H1 (cell line): ENCODE measurements around the gene KRT81. TPM values are rescaled to one million over a fixed set of nuclear protein-coding genes. Genes with fewer than 3 reads are reported as not detected.
"Not testable (repeated sequence)": the region's sequence is repeated elsewhere in the genome, so short reads cannot be mapped to it uniquely, and the experiment has no call there.

Experiments used
- CTCF ChIA-PET: fragments of 300-600 bp; sonication (Branson Sonifier 250); formaldehyde crosslinking; loops from one replicate; lab custom pipeline; 2021; ENCODE audit not compliant: partially characterized antibody; lab: Charles Lee
- POLR2A ChIA-PET: fragments of 300-600 bp; sonication (Branson Sonifier 250); formaldehyde crosslinking; loops from one replicate; lab custom pipeline; 2021; ENCODE audit warnings: inconsistent platforms; ENCODE audit not compliant: partially characterized antibody; lab: Charles Lee
- DNase-seq, 2 experiments: peaks; one replicate each; pipeline versions ENCODE4 v3.0.0 to v3.0.0-alpha.2; 2010 to 2022; ENCODE audit warnings: low spot score in 2 of 2, low read depth in 1 of 2, mixed read lengths in 1 of 2
- FAIRE-seq: peaks from 2 replicates; lab custom pipeline; 2011; peaks lifted over from hg19 to GRCh38; lab: Jason Lieb, UNC
- H2AFZ ChIP-seq: 2 replicates; pipeline ENCODE4 v1.8.1; 2012; ENCODE audit warnings: low read length, inconsistent platforms
- H2AK5ac ChIP-seq: 2 replicates; pipeline ENCODE4 v1.6.1; 2013; ENCODE audit warnings: low read depth, low read length
- H2BK120ac ChIP-seq: replicated peaks from 2 replicates; pipeline ENCODE3; 2013; ENCODE audit warnings: low read depth, low read length, inconsistent platforms
- H2BK12ac ChIP-seq: 2 replicates; pipeline ENCODE4 v1.6.1; 2013; ENCODE audit warnings: low read depth, low read length
- H2BK15ac ChIP-seq: 2 replicates; pipeline ENCODE4 v1.6.1; 2013; ENCODE audit warnings: low read length
- H2BK20ac ChIP-seq: 2 replicates; pipeline ENCODE4 v1.6.1; 2013; ENCODE audit warnings: low read length
- H2BK5ac ChIP-seq: 2 replicates; pipeline ENCODE4 v1.6.1; 2013; ENCODE audit warnings: low read depth, low read length
- H3K14ac ChIP-seq: 2 replicates; pipeline ENCODE4 v1.6.1; 2013; ENCODE audit warnings: inconsistent platforms; ENCODE audit not compliant: insufficient read length
- H3K18ac ChIP-seq: 2 replicates; pipeline ENCODE4 v1.6.1; 2013; ENCODE audit warnings: low read length; ENCODE audit errors: extremely low read depth
- H3K23ac ChIP-seq: 2 replicates; pipeline ENCODE4 v1.6.1; 2013; ENCODE audit warnings: inconsistent platforms; ENCODE audit not compliant: insufficient read length
- H3K23me2 ChIP-seq: 2 replicates; pipeline ENCODE4 v1.6.1; 2013; ENCODE audit warnings: low read depth, low read length
- H3K27ac ChIP-seq: 2 replicates; pipeline ENCODE4 v1.6.1; 2011; ENCODE audit warnings: low read depth, low read length, inconsistent platforms
- H3K27me3 ChIP-seq, 4 experiments: replicated peaks in 1 of 4; 1 replicate in 1 of 4; 2 replicates in 3 of 4; pipeline versions ENCODE4 v1.6.1 to v1.8.1; 2011 to 2013; ENCODE audit warnings: low read length in 3 of 4, mild to moderate bottlenecking in 3 of 4, inconsistent platforms in 2 of 4, mixed read lengths in 2 of 4, moderate library complexity in 1 of 4; ENCODE audit not compliant: control insufficient read depth in 3 of 4, insufficient read depth in 3 of 4; ENCODE audit errors: extremely low read depth in 1 of 4
- H3K36me3 ChIP-seq, 4 experiments: 2 replicates each; pipeline versions ENCODE4 v1.6.1 to v1.8.1; 2011 to 2013; ENCODE audit warnings: mild to moderate bottlenecking in 4 of 4, low read length in 3 of 4, moderate library complexity in 2 of 4, control low read depth in 1 of 4, inconsistent platforms in 1 of 4; ENCODE audit not compliant: insufficient read depth in 4 of 4, control insufficient read depth in 2 of 4
- H3K4ac ChIP-seq: replicated peaks from 2 replicates; pipeline ENCODE3; 2013; ENCODE audit warnings: low read length, low read depth, mixed read lengths, inconsistent platforms; ENCODE audit not compliant: insufficient read length
- H3K4me1 ChIP-seq, 4 experiments: replicated peaks in 1 of 4; 1 replicate in 1 of 4; 2 replicates in 3 of 4; pipeline versions ENCODE4 v1.6.1 to v1.8.1; 2011 to 2013; ENCODE audit warnings: low read length in 3 of 4, inconsistent platforms in 2 of 4, mixed read lengths in 1 of 4; ENCODE audit not compliant: insufficient read depth in 4 of 4, control insufficient read depth in 3 of 4
- H3K4me2 ChIP-seq, 2 experiments: 2 replicates each; pipeline versions ENCODE4 v1.6.1 to v1.8.1; 2011 to 2013; ENCODE audit warnings: low read depth in 2 of 2, low read length in 2 of 2, control low read depth in 1 of 2, inconsistent platforms in 1 of 2, mild to moderate bottlenecking in 1 of 2; ENCODE audit not compliant: insufficient read depth in 1 of 2
- H3K4me3 ChIP-seq, 4 experiments: fragments of 200-600, 300-600 bp in 1 of 4; sonication (generic), shearing (Covaris generic), sonication (Bioruptor Twin) in 1 of 4; 2 replicates each; pipeline versions ENCODE4 v1.5.1 to v1.8.1; 2011 to 2016; ENCODE audit warnings: low read length in 4 of 4, low read depth in 3 of 4, control low read depth in 2 of 4, inconsistent platforms in 2 of 4, mild to moderate bottlenecking in 2 of 4, mixed read lengths in 1 of 4, moderate library complexity in 1 of 4; ENCODE audit not compliant: insufficient read depth in 2 of 4; ENCODE audit errors: extremely low read depth in 1 of 4
- H3K56ac ChIP-seq: replicated peaks from 2 replicates; pipeline ENCODE3; 2013; ENCODE audit warnings: low read depth, mild to moderate bottlenecking, mixed read lengths, low read length, inconsistent platforms; ENCODE audit not compliant: insufficient read length
- H3K79me1 ChIP-seq: 2 replicates; pipeline ENCODE4 v1.6.1; 2013; ENCODE audit warnings: low read depth, low read length, control low read depth
- H3K79me2 ChIP-seq, 2 experiments: 2 replicates each; pipeline versions ENCODE4 v1.6.1 to v1.8.1; 2012 to 2013; ENCODE audit warnings: low read length in 2 of 2, mild to moderate bottlenecking in 2 of 2, inconsistent platforms in 1 of 2; ENCODE audit not compliant: insufficient read depth in 2 of 2, control insufficient read depth in 1 of 2
- H3K9ac ChIP-seq, 4 experiments: replicated peaks in 1 of 4; 1 replicate in 1 of 4; 2 replicates in 3 of 4; pipeline versions ENCODE4 v1.6.1 to v1.8.1; 2011 to 2013; ENCODE audit warnings: low read depth in 3 of 4, low read length in 3 of 4, control low read depth in 2 of 4, mild to moderate bottlenecking in 2 of 4, moderate library complexity in 2 of 4, inconsistent platforms in 1 of 4; ENCODE audit errors: extremely low read depth in 1 of 4
- H3K9me3 ChIP-seq, 2 experiments: 2 replicates each; pipeline versions ENCODE4 v1.6.1 to v1.8.1; 2012 to 2013; ENCODE audit warnings: mild to moderate bottlenecking in 2 of 2, moderate library complexity in 2 of 2, control low read depth in 1 of 2, inconsistent platforms in 1 of 2, low read depth in 1 of 2, low read length in 1 of 2, mixed read lengths in 1 of 2; ENCODE audit not compliant: insufficient read depth in 2 of 2
- H4K20me1 ChIP-seq, 2 experiments: replicated peaks in 1 of 2; 2 replicates each; pipeline versions ENCODE3 to v1.8.1; 2011 to 2013; ENCODE audit warnings: inconsistent platforms in 2 of 2, low read length in 2 of 2, mild to moderate bottlenecking in 1 of 2; ENCODE audit not compliant: insufficient read depth in 2 of 2, control insufficient read depth in 1 of 2
- H4K5ac ChIP-seq: 2 replicates; pipeline ENCODE4 v1.6.1; 2013; ENCODE audit warnings: low read length, low read depth, mixed read lengths, inconsistent platforms; ENCODE audit not compliant: insufficient read length
- H4K8ac ChIP-seq: 2 replicates; pipeline ENCODE4 v1.8.0; 2013; ENCODE audit warnings: mild to moderate bottlenecking, moderate library complexity, low read length, inconsistent platforms; ENCODE audit not compliant: insufficient read depth; ENCODE audit errors: extremely low read depth
- H4K91ac ChIP-seq: replicated peaks from 2 replicates; pipeline ENCODE3; 2013; ENCODE audit warnings: low read length, mixed read lengths, inconsistent platforms; ENCODE audit not compliant: insufficient read length
- WGBS, 2 experiments: shearing (Covaris generic) in 1 of 2; methylation state at CpG; one replicate each; pipeline versions ENCODE4 v1.1.6 to v1.1.7; 2013 to 2015; ENCODE audit warnings: low lambda C conversion rate in 2 of 2, mixed read lengths in 2 of 2, inconsistent platforms in 1 of 2, low coverage in 1 of 2, missing lambda C conversion rate in 1 of 2; ENCODE audit not compliant: insufficient replicate concordance in 2 of 2, insufficient coverage in 1 of 2, insufficient read length in 1 of 2; ENCODE audit errors: extremely low coverage in 1 of 2, missing lambda C conversion rate in 1 of 2; 5-methylcytosine and 5-hydroxymethylcytosine counted together
- polyA plus RNA-seq, 7 experiments: library from polyadenylated mRNA; depleted of rRNA in 3 of 7; stranded (reverse) in 5 of 7; unstranded in 2 of 7; fragments of >200 nt in 5 of 7; fragments of 200-250 nt in 2 of 7; gene quantifications; 1 replicate in 5 of 7; 2 replicates in 1 of 7; 4 replicates in 1 of 7; pipeline versions ENCODE4 v1.2.1 to v1.2.3, GENCODE V29; 2011 to 2013; ENCODE audit warnings: missing spikeins in 2 of 7, mixed read lengths in 2 of 7
- total RNA-seq: library from RNA; stranded (reverse); fragmentation: NEBNext Ultra II Directional; extraction: Animal tissue kit (Norgen Biotek cat#: 25700); gene quantifications from 2 replicates; pipeline ENCODE4 v1.2.1, GENCODE V29; 2021

KRT81 gene
- total and polyA plus RNA-seq, 2 of the 8 experiments (the other 6 are each of a cell fraction or from before 2014, with no cell fraction given) = not detected

DNA sequence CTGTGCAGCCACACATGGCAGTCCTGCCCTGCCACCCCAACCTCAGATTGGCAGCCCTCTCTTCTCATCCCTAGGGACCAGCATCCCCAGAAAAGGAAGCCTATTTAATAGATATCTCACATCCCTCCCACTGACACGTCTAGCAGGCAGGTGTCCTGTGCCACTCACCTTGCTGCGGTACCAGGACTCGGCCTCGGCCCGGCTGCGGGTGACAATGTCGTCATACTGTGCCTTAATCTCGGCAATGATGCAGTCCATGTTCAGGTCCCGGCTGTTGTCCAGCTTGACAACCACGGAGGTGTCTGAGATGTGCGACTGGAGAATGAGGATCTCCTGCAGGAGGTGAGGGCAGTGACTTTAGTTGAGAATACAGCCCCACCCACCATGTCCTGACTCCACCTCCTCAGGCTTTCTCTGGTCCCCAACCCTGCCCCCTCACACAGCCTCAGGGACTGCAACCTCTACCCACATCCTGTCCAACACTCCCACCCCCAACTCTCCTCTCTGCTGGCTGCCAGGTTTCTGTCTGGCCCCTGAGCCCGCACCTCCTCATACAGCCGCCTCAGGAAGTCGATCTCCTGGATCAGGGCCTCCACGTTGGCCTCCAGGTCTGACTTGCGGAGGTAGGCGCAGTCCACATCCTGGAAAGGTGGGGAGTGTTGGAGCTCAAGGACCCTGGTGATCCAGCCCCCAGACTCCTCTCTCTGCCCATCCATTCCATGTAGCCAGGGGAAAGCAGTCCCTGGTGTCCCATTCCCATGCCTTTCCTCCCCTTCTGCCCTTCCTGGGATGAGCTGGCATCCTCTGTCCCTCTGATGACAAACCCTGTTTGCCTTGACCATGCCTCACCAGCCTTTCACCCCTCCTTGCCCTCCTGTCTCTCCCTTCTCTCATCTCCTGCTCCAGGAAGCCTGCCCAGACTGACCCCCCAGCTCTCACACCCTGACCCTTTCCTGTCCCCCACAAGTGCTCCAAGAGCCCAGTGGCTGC is 3.2 kb downstream of the KRT81 start:
- not testable (repeated sequence) for FAIRE-seq, H4K8ac ChIP-seq, H2BK15ac ChIP-seq, H3K23ac ChIP-seq, H3K36me3 ChIP-seq, H4K20me1 ChIP-seq, H3K9me3 ChIP-seq, H3K9ac ChIP-seq, H3K56ac ChIP-seq, H3K27ac ChIP-seq, H3K79me1 ChIP-seq, H2BK12ac ChIP-seq, H2AK5ac ChIP-seq, H2AFZ ChIP-seq, H3K14ac ChIP-seq, H2BK20ac ChIP-seq, H4K5ac ChIP-seq, H3K4ac ChIP-seq, H3K23me2 ChIP-seq, H3K4me2 ChIP-seq, H3K27me3 ChIP-seq, H3K4me3 ChIP-seq, H3K4me1 ChIP-seq, H2BK120ac ChIP-seq, H4K91ac ChIP-seq, DNase-seq, H3K79me2 ChIP-seq
- Histone ChIP-seq H3K18ac (peak overlapping the region; percentile 32; the same call in 1 of the 2 replicates), H2BK5ac (peak overlapping the region; percentile 52; the same call in 1 of the 2 replicates)
- ChIA-PET POLR2A (interaction anchor here (1.0 kb wide), 1 partner anchor 9 kb away, joined by 3 read pairs; no protein-coding TSS in a partner anchor), CTCF (interaction anchor here (0.8 to 4.4 kb wide), 13 partner anchors 7 to 145 kb away, joined by 3 to 38 read pairs (median 5); partner anchors contain the start of gene KRT80)
- WGBS, 2 experiments = 90% methylated on average over 17 of the region's 17 CpGs; no CpG with 5 or more reads in 1 of the 2 experiments
